ENCODE data around the gene HCAR2. TPM values are rescaled to one million over a fixed set of nuclear protein-coding genes. Genes with fewer than 3 reads are reported as not detected.
A peak's percentile ranks its signal among the peaks of the same experiment; 100 is the strongest.

The HCAR2 gene
- total and polyA plus RNA-seq, 2 of the 13 experiments (the other 11 are each of a cell fraction or from before 2014, with no cell fraction given): 0.09 to 5.6 TPM

- TF ChIP-seq MEF2D (CRISPR knock-in tag; IDR thresholded peaks at IDR 0.05): peak; percentile 90
- TF ChIP-seq ZNF670 (CRISPR knock-in tag; IDR thresholded peaks at IDR 0.05; ENCODE audit: borderline replicate concordance): no peak
- TF ChIP-seq SNAPC4 (CRISPR knock-in tag; IDR thresholded peaks at IDR 0.05): no peak
- peak; percentile 64; the same call in 1 of the 2 replicates for TF ChIP-seq ARID5B (CRISPR knock-in tag; IDR thresholded peaks at IDR 0.05)
- TF ChIP-seq KLF15 (CRISPR knock-in tag; IDR thresholded peaks at IDR 0.05; ENCODE audit: borderline replicate concordance): no peak
- no peak for TF ChIP-seq NFIB (CRISPR knock-in tag; IDR thresholded peaks at IDR 0.05; ENCODE audit: borderline replicate concordance)
- no peak for TF ChIP-seq ZNF296 (CRISPR knock-in tag; conservative IDR thresholded peaks at IDR 0.05)
- no peak for TF ChIP-seq TFDP1 (CRISPR knock-in tag; IDR thresholded peaks at IDR 0.05; ENCODE audit: borderline replicate concordance)
- TF ChIP-seq CENPBD1 (CRISPR knock-in tag; IDR thresholded peaks at IDR 0.05; ENCODE audit: borderline replicate concordance, low read depth): no peak
- TF ChIP-seq FOXP1 (IDR thresholded peaks at IDR 0.05): no peak
- peak; percentile 16; the same call in 1 of the 2 replicates for TF ChIP-seq FOXP1 (CRISPR knock-in tag; IDR thresholded peaks at IDR 0.05)
- TF ChIP-seq SNAPC2 (CRISPR knock-in tag; IDR thresholded peaks at IDR 0.05): no peak
- TF ChIP-seq E2F1 (CRISPR knock-in tag; IDR thresholded peaks at IDR 0.05): no peak
- TF ChIP-seq SATB2 (CRISPR knock-in tag; IDR thresholded peaks at IDR 0.05): no peak
- TF ChIP-seq MXD4 (CRISPR knock-in tag; IDR thresholded peaks at IDR 0.05): no peak
- no peak for TF ChIP-seq ZNF720 (CRISPR knock-in tag; IDR thresholded peaks at IDR 0.05)
- no peak for TF ChIP-seq ZNF205 (CRISPR knock-in tag; IDR thresholded peaks at IDR 0.05)
- no peak for TF ChIP-seq ZNF501 (CRISPR knock-in tag; IDR thresholded peaks at IDR 0.05)
- TF ChIP-seq ZNF749 (CRISPR knock-in tag; IDR thresholded peaks at IDR 0.05; ENCODE audit: borderline replicate concordance): no peak
These were observed 23.0 kb upstream of the HCAR2 start (continued) for GRCh38 chr12:122726080-122726558.
